ENCODE data around the gene NTM.

DNA sequence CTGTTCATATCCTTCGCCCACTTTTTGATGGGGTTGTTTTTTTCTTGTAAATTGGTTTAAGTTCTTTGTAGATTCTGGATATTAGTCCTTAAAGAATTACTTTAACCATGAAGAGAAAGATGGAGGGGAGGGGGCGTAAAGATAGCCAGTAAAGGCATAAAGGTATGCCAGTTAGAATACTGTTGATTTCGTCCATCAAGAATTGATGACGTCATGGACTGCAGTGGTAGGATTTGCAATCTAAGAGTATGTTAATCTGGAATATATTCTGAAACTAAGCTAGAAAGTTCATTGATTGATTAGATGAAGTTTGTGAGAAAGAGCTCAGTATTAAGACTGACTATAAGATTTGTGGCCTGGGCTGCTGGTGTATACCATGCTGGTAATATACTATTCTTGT is 856.1 kb downstream of the NTM start:
- TF ChIP-seq, protein P1, sequence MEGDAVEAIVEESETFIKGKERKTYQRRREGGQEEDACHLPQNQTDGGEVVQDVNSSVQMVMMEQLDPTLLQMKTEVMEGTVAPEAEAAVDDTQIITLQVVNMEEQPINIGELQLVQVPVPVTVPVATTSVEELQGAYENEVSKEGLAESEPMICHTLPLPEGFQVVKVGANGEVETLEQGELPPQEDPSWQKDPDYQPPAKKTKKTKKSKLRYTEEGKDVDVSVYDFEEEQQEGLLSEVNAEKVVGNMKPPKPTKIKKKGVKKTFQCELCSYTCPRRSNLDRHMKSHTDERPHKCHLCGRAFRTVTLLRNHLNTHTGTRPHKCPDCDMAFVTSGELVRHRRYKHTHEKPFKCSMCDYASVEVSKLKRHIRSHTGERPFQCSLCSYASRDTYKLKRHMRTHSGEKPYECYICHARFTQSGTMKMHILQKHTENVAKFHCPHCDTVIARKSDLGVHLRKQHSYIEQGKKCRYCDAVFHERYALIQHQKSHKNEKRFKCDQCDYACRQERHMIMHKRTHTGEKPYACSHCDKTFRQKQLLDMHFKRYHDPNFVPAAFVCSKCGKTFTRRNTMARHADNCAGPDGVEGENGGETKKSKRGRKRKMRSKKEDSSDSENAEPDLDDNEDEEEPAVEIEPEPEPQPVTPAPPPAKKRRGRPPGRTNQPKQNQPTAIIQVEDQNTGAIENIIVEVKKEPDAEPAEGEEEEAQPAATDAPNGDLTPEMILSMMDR (IDR thresholded peaks at IDR 0.05; ENCODE audit: poor library complexity), result no peak
- TF ChIP-seq EZH2phosphoT487 (IDR thresholded peaks at IDR 0.05; ENCODE audit: low read depth, severe bottlenecking, unreplicated experiment) (no peak), EZH2 (IDR thresholded peaks at IDR 0.05; ENCODE audit: borderline replicate concordance) (no peak)

Data from hepatocyte (in vitro differentiated cells).